Esophagus squamous epithelium (tissue), 5 donors: ENCODE data around the gene PLCB1. TPM values are rescaled to one million over a fixed set of nuclear protein-coding genes. Genes with fewer than 3 reads are reported as not detected.

ENCODE experiments used
- DNase-seq: peaks from one replicate; lab custom pipeline; 2025; lab: John Stamatoyannopoulos, UW
- H3K27ac ChIP-seq, 4 donors: fragments of 200-600 bp; sonication (generic); one replicate each; pipeline ENCODE4 v1.5.1; 2016 to 2019; ENCODE audit warnings: mild to moderate bottlenecking in 1 of 4
- H3K27me3 ChIP-seq, 4 donors: fragments of 200-600 bp; sonication (generic); 1 replicate in 3 of 4; 2 replicates in 1 of 4; pipeline versions ENCODE4 v1.5.1 to v1.6.0; 2017 to 2021; ENCODE audit warnings: antibody characterized with exemption in 1 of 4
- H3K36me3 ChIP-seq, 3 donors: fragments of 200-600 bp; sonication (generic); one replicate each; pipeline ENCODE4 v1.5.1; 2016 to 2019
- H3K4me1 ChIP-seq, 3 donors: fragments of 200-600 bp; sonication (generic); one replicate each; pipeline ENCODE4 v1.5.1; 2017 to 2019
- H3K4me3 ChIP-seq, 4 donors: fragments of 200-600 bp; sonication (generic); 1 replicate in 3 of 4; 2 replicates in 1 of 4; pipeline ENCODE4 v1.5.1; 2016 to 2019; ENCODE audit warnings: mild to moderate bottlenecking in 2 of 4, moderate library complexity in 1 of 4
- H3K9me3 ChIP-seq, 3 donors: fragments of 200-600 bp; sonication (generic); one replicate each; pipeline ENCODE4 v1.5.1; 2016 to 2019
- CTCF ChIP-seq, 6 experiments: fragments of 450-650 bp in 4 of 6; fragments of 200-600 bp in 2 of 6; sonication (generic) in 2 of 6; IDR thresholded peaks; one replicate each; pipeline ENCODE4 v1.5.1; 2016 to 2019; ENCODE audit warnings: antibody characterized with exemption in 6 of 6, mild to moderate bottlenecking in 4 of 6, moderate library complexity in 4 of 6
- POLR2A ChIP-seq, 4 donors: fragments of 450-650 bp; IDR thresholded peaks; one replicate each; pipeline ENCODE4 v1.6.1; 2017; ENCODE audit warnings: antibody characterized with exemption in 4 of 4, mild to moderate bottlenecking in 4 of 4, moderate library complexity in 3 of 4
- WGBS, 2 donors: methylation state at CpG; one replicate each; pipeline ENCODE4 v1.1.5; 2018; 5-methylcytosine and 5-hydroxymethylcytosine counted together
- intact Hi-C: fragments of 100-400 bp; cut with DNase I; formaldehyde crosslinking; loops from one replicate; pipeline ENCODE4 v1.15.0; 2022
- total RNA-seq, 4 donors: library from RNA; depleted of rRNA; stranded (reverse); fragments of >200 nt; gene quantifications; one replicate each; pipeline ENCODE4 v1.1.0, GENCODE V29; 2016
- donor health status: DM: yes; HTN: yes; CAD: no.

Gene PLCB1
- total RNA-seq, 4 donors from 2014 or later: 1.9 to 20.4 (median 5.0) TPM

- intact Hi-C loops: no loop called here
- no peak for TF ChIP-seq POLR2A (IDR thresholded peaks at IDR 0.05)
- TF ChIP-seq CTCF (IDR thresholded peaks at IDR 0.05): no peak
- no peak overlapping the region for H3K4me3 ChIP-seq
These were observed 529.3 kb downstream of the PLCB1 start for GRCh38 chr20:8661229-8661952.

GRCh38 chr20:8662433-8662954 lies 530.4 kb downstream of the PLCB1 start:
- DNase-seq: no peak
- no peaks in the 10 kb centered on the region for H3K4me1 ChIP-seq
- H3K36me3 ChIP-seq: no peaks in the 10 kb centered on the region
- H3K27ac ChIP-seq: no peak overlapping the region
- H3K9me3 ChIP-seq: no peaks in the 10 kb centered on the region
- TF ChIP-seq POLR2A (IDR thresholded peaks at IDR 0.05) (no peak), CTCF (IDR thresholded peaks at IDR 0.05) (no peak)
- no peak overlapping the region for H3K4me3 ChIP-seq
- intact Hi-C loops: no loop called here
- no peaks in the 10 kb centered on the region for H3K27me3 ChIP-seq
- WGBS, 2 donors: 84 to 87% methylated on average over 5 of the region's 5 CpGs

More at GRCh38 chr20:8661229-8661952, 529.3 kb downstream of the PLCB1 start:
- DNase-seq: no peak
- Histone ChIP-seq H3K36me3 (no peaks in the 10 kb centered on the region), H3K9me3 (no peaks in the 10 kb centered on the region), H3K27ac (no peak overlapping the region), H3K4me1 (no peaks in the 10 kb centered on the region), H3K27me3 (no peaks in the 10 kb centered on the region)
- 70 to 76% methylated on average over 8 of the region's 8 CpGs for WGBS, 2 donors

GRCh38 chr20:8663424-8663823 lies 531.4 kb downstream of the PLCB1 start:
- no peak overlapping the region for H3K4me3 ChIP-seq
- H3K4me1 ChIP-seq: no peaks in the 10 kb centered on the region
- intact Hi-C loops: no loop called here
- H3K27ac ChIP-seq: no peak overlapping the region
- H3K36me3 ChIP-seq: no peaks in the 10 kb centered on the region
- no peak for DNase-seq
- TF ChIP-seq POLR2A (IDR thresholded peaks at IDR 0.05) (no peak), CTCF (IDR thresholded peaks at IDR 0.05) (no peak)
- no peaks in the 10 kb centered on the region for H3K9me3 ChIP-seq
- no peaks in the 10 kb centered on the region for H3K27me3 ChIP-seq
- 69 to 79% methylated on average over 1 of the region's 1 CpG for WGBS, 2 donors

- Histone ChIP-seq H3K27ac (no peak overlapping the region), H3K27me3 (no peaks in the 10 kb centered on the region), H3K4me3 (no peak overlapping the region), H3K4me1 (no peaks in the 10 kb centered on the region), H3K36me3 (no peaks in the 10 kb centered on the region), H3K9me3 (no peaks in the 10 kb centered on the region)
- no peak for DNase-seq
- no peak for TF ChIP-seq CTCF (IDR thresholded peaks at IDR 0.05)
- no peak for TF ChIP-seq POLR2A (IDR thresholded peaks at IDR 0.05)
- 80 to 88% methylated on average over 4 of the region's 4 CpGs for WGBS, 2 donors
- intact Hi-C loops: no loop called here
These were observed 532.7 kb downstream of the PLCB1 start for GRCh38 chr20:8664778-8665177.

GRCh38 chr20:8667306-8667705 lies 535.2 kb downstream of the PLCB1 start:
- DNase-seq: no peak
- Histone ChIP-seq H3K36me3 (no peaks in the 10 kb centered on the region), H3K4me1 (no peaks in the 10 kb centered on the region), H3K27ac (no peak overlapping the region), H3K4me3 (no peak overlapping the region), H3K9me3 (no peaks in the 10 kb centered on the region), H3K27me3 (no peaks in the 10 kb centered on the region)
- intact Hi-C loops: no loop called here
- no peak for TF ChIP-seq CTCF (IDR thresholded peaks at IDR 0.05)
- no peak for TF ChIP-seq POLR2A (IDR thresholded peaks at IDR 0.05)
- 63 to 76% methylated on average over 3 of the region's 3 CpGs for WGBS, 2 donors
